Hematopoietic multipotent progenitor cell treated with erythropoietin and hydrocortisone succinate and interleukin-3 and kit ligand, for 15 days (in vitro differentiated cells): ENCODE data around the gene OXGR1.
"Not testable (repeated sequence)": the region's sequence is repeated elsewhere in the genome, so short reads cannot be mapped to it uniquely, and the experiment has no call there.

Experiments used
- DNase-seq: peaks from one replicate; pipeline ENCODE4 v3.0.0-alpha.2; 2015; ENCODE audit warnings: low spot score

Gene OXGR1

GRCh38 chr13:96994017-96994857 lies at the start of gene OXGR1:
Gene OXGR1, minus strand, starts transcription at chr13:96994476. Its CDS starts 6,717 bp downstream, at chr13:96987759.
- DNase-seq: no peak

- DNase-seq: no peak
These were observed 49.0 kb upstream of the OXGR1 start for GRCh38 chr13:97043302-97043701.

GRCh38 chr13:97030705-97031452 lies 36.6 kb upstream of the OXGR1 start:
- no peak for DNase-seq

GRCh38 chr13:97028441-97029299 lies 34.4 kb upstream of the OXGR1 start:
- DNase-seq: peak; percentile 55

- DNase-seq: no peak
These were observed 32.9 kb upstream of the OXGR1 start for GRCh38 chr13:97027162-97027554.

GRCh38 chr13:97026531-97027161 lies 32.4 kb upstream of the OXGR1 start:
- DNase-seq: no peak

GRCh38 chr13:97023812-97024211 lies 29.5 kb upstream of the OXGR1 start:
- not testable (repeated sequence) for DNase-seq

- no peak for DNase-seq
These were observed 28.8 kb upstream of the OXGR1 start for GRCh38 chr13:97023117-97023516.

- no peak for DNase-seq
These were observed 27.0 kb upstream of the OXGR1 start for GRCh38 chr13:97021241-97021640.

- DNase-seq: no peak
These were observed 26.5 kb upstream of the OXGR1 start for GRCh38 chr13:97020689-97021240.

GRCh38 chr13:97020194-97020593 lies 25.9 kb upstream of the OXGR1 start:
- no peak for DNase-seq

GRCh38 chr13:97019236-97019635 lies 25.0 kb upstream of the OXGR1 start:
- DNase-seq: no peak

GRCh38 chr13:97018029-97018819 lies 23.9 kb upstream of the OXGR1 start:
- DNase-seq: peak; percentile 57

- DNase-seq: no peak
These were observed 23.0 kb upstream of the OXGR1 start for GRCh38 chr13:97017322-97017721.

GRCh38 chr13:97015661-97016350 lies 21.5 kb upstream of the OXGR1 start:
- no peak for DNase-seq

- DNase-seq: no peak
These were observed 18.2 kb upstream of the OXGR1 start for GRCh38 chr13:97012251-97013048.

GRCh38 chr13:97011446-97012131 lies 17.3 kb upstream of the OXGR1 start:
- DNase-seq: no peak

- no peak for DNase-seq
These were observed 14.4 kb upstream of the OXGR1 start for GRCh38 chr13:97008643-97009042.
